ENCODE results near the gene RARA.

Gene RARA

GRCh38 chr17:40309031-40309948 lies at the start of gene RARA:
TSS of gene RARA (plus strand) at chr17:40309180. CDS start at chr17:40331219, 22,039 bp downstream.
- no peaks in the 10 kb centered on the region for H3K27me3 ChIP-seq
- peak within 1 kb of the TSS; percentile 87 to 99 (median 96) for H3K4me2 ChIP-seq
- peaks cover 0 to 12% (median 6%) of the 10 kb centered on the region in 11 experiments; a peak in 8 of 22 replicates for H3K36me3 ChIP-seq
- peak within 1 kb of the TSS in 9 of 11 experiments; percentile 27 to 71 (median 51); a peak in 16 of 22 replicates for H3K27ac ChIP-seq
- H4K20me1 ChIP-seq: peaks cover 0 to 8% (median 0%) of the 10 kb centered on the region in 11 experiments; a peak in 2 of 22 replicates
- peak within 1 kb of the TSS; percentile 48 to 69 (median 58) for H3K4me3 ChIP-seq
- H3K9ac ChIP-seq: peak within 1 kb of the TSS; percentile 28 to 72 (median 60); a peak in 20 of 22 replicates
- no peaks in the 10 kb centered on the region for H3K9me3 ChIP-seq (replicated peaks in 1 of 11)
- H3K4me1 ChIP-seq: peaks cover 83 to 97% (median 87%) of the 10 kb centered on the region in 10 experiments
- TF ChIP-seq Cebpa-rat (IDR thresholded peaks at IDR 0.05): peak in 2 of 11 experiments; percentile 7 to 47; a peak in 1 of 22 replicates

DNA sequence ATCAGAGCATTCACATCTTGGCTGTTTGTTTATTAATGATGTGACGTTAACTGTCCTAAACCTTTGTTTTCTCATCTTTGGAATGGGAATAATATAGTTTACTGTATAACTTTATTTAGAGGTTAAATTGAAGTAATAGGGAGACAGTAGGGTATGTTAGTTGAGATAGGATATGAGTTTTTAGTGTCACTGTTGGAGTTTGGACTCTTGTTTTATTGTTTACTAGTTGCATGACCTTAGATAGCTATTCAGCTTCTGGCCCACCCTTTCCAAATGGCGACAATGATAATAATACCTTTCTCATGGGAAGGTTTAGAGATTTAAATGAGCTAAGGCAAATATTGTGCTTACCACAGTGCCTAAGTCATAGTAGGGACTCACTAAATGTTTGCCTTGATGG lies 49.5 kb upstream of the RARA start:
- no peaks in the 10 kb centered on the region for H3K9me3 ChIP-seq (replicated peaks in 1 of 11)
- no peak overlapping the region for H3K4me3 ChIP-seq
- peaks cover 79 to 97% (median 85%) of the 10 kb centered on the region in 11 experiments for H3K36me3 ChIP-seq
- no peak overlapping the region for H3K9ac ChIP-seq
- H3K4me2 ChIP-seq: no peak overlapping the region
- TF ChIP-seq Cebpa-rat (IDR thresholded peaks at IDR 0.05): no peak
- H3K4me1 ChIP-seq: no peaks in the 10 kb centered on the region
- peaks cover 0 to 80% (median 11%) of the 10 kb centered on the region in 11 experiments; a peak in 11 of 22 replicates for H4K20me1 ChIP-seq
- no peak overlapping the region for H3K27ac ChIP-seq
- H3K27me3 ChIP-seq: no peaks in the 10 kb centered on the region

GRCh38 chr17:40260528-40260927 lies 48.5 kb upstream of the RARA start:
- Histone ChIP-seq H4K20me1 (peaks cover 0 to 71% (median 4%) of the 10 kb centered on the region in 11 experiments; a peak in 8 of 22 replicates), H3K4me1 (no peaks in the 10 kb centered on the region), H3K9me3 (replicated peaks in 1 of 11) (no peaks in the 10 kb centered on the region), H3K9ac (no peak overlapping the region), H3K4me2 (no peak overlapping the region), H3K36me3 (peaks cover 89 to 99% (median 94%) of the 10 kb centered on the region in 11 experiments), H3K27me3 (no peaks in the 10 kb centered on the region), H3K27ac (no peak overlapping the region), H3K4me3 (no peak overlapping the region)
- TF ChIP-seq Cebpa-rat (IDR thresholded peaks at IDR 0.05): no peak

GRCh38 chr17:40264458-40265185 lies 44.4 kb upstream of the RARA start:
- Histone ChIP-seq H3K4me3 (no peak overlapping the region), H3K9ac (no peak overlapping the region), H3K9me3 (replicated peaks in 1 of 11) (no peaks in the 10 kb centered on the region), H3K27me3 (no peaks in the 10 kb centered on the region), H3K27ac (no peak overlapping the region), H3K4me1 (peaks cover 0 to 8% (median 0%) of the 10 kb centered on the region in 10 experiments; a peak in 3 of 20 replicates), H3K36me3 (peaks cover 90 to 98% (median 95%) of the 10 kb centered on the region in 11 experiments), H4K20me1 (peaks cover 0 to 49% (median 2%) of the 10 kb centered on the region in 11 experiments; a peak in 8 of 22 replicates), H3K4me2 (no peak overlapping the region)
- TF ChIP-seq Cebpa-rat (IDR thresholded peaks at IDR 0.05): no peak

DNA sequence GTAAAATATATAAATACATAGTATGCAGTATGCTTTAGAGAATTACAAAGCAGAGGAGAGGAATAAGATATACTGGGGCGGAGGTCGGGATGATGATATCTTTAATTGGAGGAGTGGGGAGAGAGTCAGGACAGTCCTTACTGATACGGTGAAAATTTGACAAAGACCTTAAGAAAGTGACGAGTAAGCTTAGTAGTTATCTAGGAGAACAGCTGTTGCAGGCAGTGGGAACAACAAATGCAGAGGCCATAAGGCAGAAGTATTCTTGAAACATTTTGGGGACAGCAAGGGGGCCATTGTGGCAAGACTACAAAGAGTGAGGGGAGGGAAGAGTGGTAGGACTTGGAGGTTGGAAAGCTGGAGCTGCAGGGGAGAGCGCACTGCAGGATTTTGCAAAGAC lies 43.6 kb upstream of the RARA start:
- no peak for TF ChIP-seq Cebpa-rat (IDR thresholded peaks at IDR 0.05)
- peaks cover 0 to 44% (median 0%) of the 10 kb centered on the region in 11 experiments; a peak in 7 of 22 replicates for H4K20me1 ChIP-seq
- no peak overlapping the region for H3K4me3 ChIP-seq
- no peak overlapping the region for H3K4me2 ChIP-seq
- no peaks in the 10 kb centered on the region for H3K27me3 ChIP-seq
- no peak overlapping the region for H3K9ac ChIP-seq
- H3K36me3 ChIP-seq: peaks cover 87 to 98% (median 93%) of the 10 kb centered on the region in 11 experiments
- no peaks in the 10 kb centered on the region for H3K9me3 ChIP-seq (replicated peaks in 1 of 11)
- peaks cover 0 to 8% (median 0%) of the 10 kb centered on the region in 10 experiments; a peak in 3 of 20 replicates for H3K4me1 ChIP-seq
- H3K27ac ChIP-seq: no peak overlapping the region

GRCh38 chr17:40266882-40267281 lies 42.1 kb upstream of the RARA start:
- H3K36me3 ChIP-seq: peaks cover 89 to 98% (median 92%) of the 10 kb centered on the region in 11 experiments
- no peak overlapping the region for H3K4me3 ChIP-seq
- peaks cover 0 to 43% (median 0%) of the 10 kb centered on the region in 11 experiments; a peak in 7 of 22 replicates for H4K20me1 ChIP-seq
- H3K4me2 ChIP-seq: peak overlapping the region in 1 of 11 experiments; percentile 5; a peak in 2 of 22 replicates
- TF ChIP-seq Cebpa-rat (IDR thresholded peaks at IDR 0.05): no peak
- H3K4me1 ChIP-seq: peaks cover 0 to 8% (median 0%) of the 10 kb centered on the region in 10 experiments; a peak in 3 of 20 replicates
- H3K9me3 ChIP-seq (replicated peaks in 1 of 11): no peaks in the 10 kb centered on the region
- H3K9ac ChIP-seq: no peak overlapping the region
- H3K27me3 ChIP-seq: no peaks in the 10 kb centered on the region
- no peak overlapping the region for H3K27ac ChIP-seq

- Histone ChIP-seq H3K27ac (no peak overlapping the region), H3K4me1 (peaks cover 0 to 8% (median 1%) of the 10 kb centered on the region in 10 experiments; a peak in 4 of 20 replicates), H3K9me3 (replicated peaks in 1 of 11) (no peaks in the 10 kb centered on the region), H3K4me2 (no peak overlapping the region), H3K9ac (no peak overlapping the region), H3K4me3 (no peak overlapping the region), H3K36me3 (peaks cover 89 to 98% (median 92%) of the 10 kb centered on the region in 11 experiments), H4K20me1 (peaks cover 0 to 55% (median 0%) of the 10 kb centered on the region in 11 experiments; a peak in 7 of 22 replicates), H3K27me3 (no peaks in the 10 kb centered on the region)
- TF ChIP-seq Cebpa-rat (IDR thresholded peaks at IDR 0.05): no peak
These were observed 40.8 kb upstream of the RARA start for GRCh38 chr17:40268141-40268712.

DNA sequence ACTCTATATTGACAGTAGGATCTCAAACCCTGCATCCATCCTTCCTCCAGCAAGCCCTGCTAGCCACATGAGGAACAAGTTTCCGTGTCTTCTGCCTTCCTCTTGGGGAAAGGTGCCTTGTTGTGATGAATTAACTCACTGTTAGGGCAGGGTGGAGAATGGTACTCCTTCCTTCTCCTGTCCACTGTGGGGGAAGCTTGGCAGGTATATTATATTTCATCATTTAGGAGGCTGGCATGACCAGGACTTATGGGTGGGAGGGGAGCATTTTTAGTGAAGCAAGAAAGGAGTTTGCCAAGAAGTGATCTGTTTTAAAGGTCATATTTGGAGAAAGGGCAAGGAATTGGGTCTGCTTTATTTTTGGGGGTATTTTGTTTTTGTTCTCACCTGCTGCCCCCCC lies 30.6 kb upstream of the RARA start:
- Histone ChIP-seq H3K27ac (no peak overlapping the region), H3K9ac (no peak overlapping the region), H3K4me3 (no peak overlapping the region), H3K27me3 (no peaks in the 10 kb centered on the region), H3K4me1 (peaks cover 0 to 25% (median 11%) of the 10 kb centered on the region in 10 experiments; a peak in 13 of 20 replicates), H3K9me3 (replicated peaks in 1 of 11) (no peaks in the 10 kb centered on the region), H3K4me2 (no peak overlapping the region), H4K20me1 (peaks cover 0 to 17% (median 0%) of the 10 kb centered on the region in 11 experiments; a peak in 2 of 22 replicates), H3K36me3 (peaks cover 88 to 99% (median 94%) of the 10 kb centered on the region in 11 experiments)
- TF ChIP-seq Cebpa-rat (IDR thresholded peaks at IDR 0.05): no peak
